HepG2 (cell line): ENCODE data around the gene RPS28. TPM values are rescaled to one million over a fixed set of nuclear protein-coding genes. Genes with fewer than 3 reads are reported as not detected.
A peak's percentile ranks its signal among the peaks of the same experiment; 100 is the strongest.

Experiments
- AGO2 ChIP-seq: fragments of 200-400 bp; formaldehyde crosslinking; optimal IDR thresholded peaks from 2 replicates; pipeline ENCODE3; 2017; ENCODE audit warnings: mild to moderate bottlenecking, low read depth, low read length, moderate library complexity
- GATA4 ChIP-seq: sonication (generic); IDR thresholded peaks from 2 replicates; pipeline ENCODE4 v1.6.1; 2016; ENCODE audit warnings: antibody characterized with exemption, low read depth, borderline replicate concordance
- HDAC1 ChIP-seq: sonication (generic); formaldehyde crosslinking; IDR thresholded peaks from 2 replicates; pipeline ENCODE4 v1.5.1; 2020; ENCODE audit warnings: mild to moderate bottlenecking, missing genetic modification reagents
- HDAC2 ChIP-seq: sonication (generic); formaldehyde crosslinking; IDR thresholded peaks from 2 replicates; pipeline ENCODE4 v1.4.0; 2020; ENCODE audit warnings: missing genetic modification reagents
- HNF4G ChIP-seq, 2 experiments: sonication (generic) in 1 of 2; formaldehyde crosslinking in 1 of 2; IDR thresholded peaks; 2 replicates each; pipeline versions ENCODE4 v1.4.0 to v1.6.1; 2011 to 2020; ENCODE audit warnings: borderline replicate concordance in 2 of 2, low read depth in 2 of 2, mild to moderate bottlenecking in 2 of 2, low read length in 1 of 2, missing genetic modification reagents in 1 of 2, moderate library complexity in 1 of 2
- KDM2A ChIP-seq: sonication (generic); formaldehyde crosslinking; IDR thresholded peaks from 2 replicates; pipeline ENCODE4 v1.4.0; 2020; ENCODE audit warnings: low read depth, missing genetic modification reagents, borderline replicate concordance
- MIER3 ChIP-seq: IDR thresholded peaks from 2 replicates; pipeline ENCODE4 v1.6.1; 2016; ENCODE audit warnings: missing compliant biosample characterization, borderline replicate concordance
- PAWR ChIP-seq: sonication (generic); formaldehyde crosslinking; IDR thresholded peaks from 2 replicates; pipeline ENCODE4 v1.4.0; 2020; ENCODE audit warnings: missing genetic modification reagents, mild to moderate bottlenecking, borderline replicate concordance
- PCBP2 ChIP-seq: fragments of 200-400 bp; formaldehyde crosslinking; optimal IDR thresholded peaks from 2 replicates; pipeline ENCODE3; 2018; ENCODE audit warnings: low read length, low read depth; ENCODE audit not compliant: poor library complexity, severe bottlenecking
- PHF20 ChIP-seq: sonication (generic); formaldehyde crosslinking; IDR thresholded peaks from 2 replicates; pipeline ENCODE4 v1.5.0; 2020; ENCODE audit warnings: mild to moderate bottlenecking, missing genetic modification reagents
- PLSCR1 ChIP-seq: sonication (generic); formaldehyde crosslinking; IDR thresholded peaks from 2 replicates; pipeline ENCODE4 v1.5.0; 2020; ENCODE audit warnings: missing genetic modification reagents, mild to moderate bottlenecking, borderline replicate concordance
- PRDM15 ChIP-seq: sonication (generic); formaldehyde crosslinking; IDR thresholded peaks from 2 replicates; pipeline ENCODE4 v1.4.0; 2020; ENCODE audit warnings: missing genetic modification reagents
- RBAK ChIP-seq: sonication (generic); formaldehyde crosslinking; IDR thresholded peaks from 2 replicates; pipeline ENCODE4 v1.5.1; 2020; ENCODE audit warnings: mild to moderate bottlenecking, missing genetic modification reagents
- RBFOX2 ChIP-seq: fragments of 200-400 bp; formaldehyde crosslinking; IDR thresholded peaks from 2 replicates; pipeline ENCODE4 v1.6.1; 2017; ENCODE audit warnings: low read depth, mild to moderate bottlenecking, low read length
- SAP130 ChIP-seq: IDR thresholded peaks from 2 replicates; pipeline ENCODE4 v1.6.1; 2016; ENCODE audit warnings: low read depth
- SATB2 ChIP-seq: sonication (generic); formaldehyde crosslinking; IDR thresholded peaks from 2 replicates; pipeline ENCODE4 v1.5.0; 2020; ENCODE audit warnings: missing genetic modification reagents
- SNAPC5 ChIP-seq: sonication (generic); formaldehyde crosslinking; IDR thresholded peaks from 2 replicates; pipeline ENCODE4 v1.8.1; 2023; ENCODE audit warnings: mild to moderate bottlenecking, missing genetic modification reagents, borderline replicate concordance
- TRIM24 ChIP-seq: sonication (generic); formaldehyde crosslinking; IDR thresholded peaks from 2 replicates; pipeline ENCODE4 v1.8.0; 2022; ENCODE audit warnings: mild to moderate bottlenecking, missing genetic modification reagents
- ZBTB20 ChIP-seq: sonication (generic); formaldehyde crosslinking; IDR thresholded peaks from 2 replicates; pipeline ENCODE4 v1.8.1; 2023; ENCODE audit warnings: missing genetic modification reagents, low read depth, mild to moderate bottlenecking, borderline replicate concordance
- ZFY ChIP-seq: sonication (generic); formaldehyde crosslinking; IDR thresholded peaks from 2 replicates; pipeline ENCODE4 v1.4.0; 2020; ENCODE audit warnings: missing genetic modification reagents
- ZNF160 ChIP-seq: sonication (generic); formaldehyde crosslinking; IDR thresholded peaks from 2 replicates; pipeline ENCODE4 v1.8.0; 2022; ENCODE audit warnings: mild to moderate bottlenecking, inconsistent platforms, missing genetic modification reagents
- ZNF263 ChIP-seq: sonication (generic); formaldehyde crosslinking; IDR thresholded peaks from 2 replicates; pipeline ENCODE4 v1.4.0; 2020; ENCODE audit warnings: missing genetic modification reagents
- ZNF382 ChIP-seq: sonication (generic); formaldehyde crosslinking; IDR thresholded peaks from 2 replicates; pipeline ENCODE4 v1.5.0; 2020; ENCODE audit warnings: missing genetic modification reagents, mild to moderate bottlenecking, borderline replicate concordance
- ZNF564 ChIP-seq: sonication (generic); formaldehyde crosslinking; IDR thresholded peaks from 2 replicates; pipeline ENCODE4 v1.8.1; 2023; ENCODE audit warnings: mild to moderate bottlenecking, missing genetic modification reagents
- ZNF746 ChIP-seq: sonication (generic); formaldehyde crosslinking; IDR thresholded peaks from 2 replicates; pipeline ENCODE4 v1.8.0; 2022; ENCODE audit warnings: mild to moderate bottlenecking, missing genetic modification reagents
- polyA plus RNA-seq, 8 experiments: library from polyadenylated mRNA; depleted of rRNA in 3 of 8; stranded (reverse) in 7 of 8; unstranded in 1 of 8; fragments of >200 nt; fragmentation: Illumina TruSeq in 4 of 8; extraction: Trizol in 4 of 8; gene quantifications; 2 replicates each; pipeline versions ENCODE4 v1.2.1 to v1.2.3, GENCODE V29; 2011 to 2016; ENCODE audit warnings: low read depth in 4 of 8, missing spikeins in 1 of 8, mixed read lengths in 1 of 8; ENCODE audit not compliant: insufficient read depth in 1 of 8
- total RNA-seq, 5 experiments: library from RNA; depleted of rRNA; stranded (reverse); fragments of >200 nt; fragmentation: Illumina TruSeq; extraction: Trizol; gene quantifications; 2 replicates each; pipeline ENCODE4 v1.2.3, GENCODE V29; 2016; ENCODE audit warnings: low read depth in 1 of 5

RPS28 gene
- total and polyA plus RNA-seq, 2 of the 13 experiments (the other 11 are each of a cell fraction or from before 2014, with no cell fraction given): 281 to 545 TPM

- TF ChIP-seq SAP130 (CRISPR knock-in tag): 0 out of 2 replicates have a peak, but pooled peaks have one; percentile 10
- no peak for TF ChIP-seq SNAPC5 (CRISPR knock-in tag)
- TF ChIP-seq SATB2 (CRISPR knock-in tag): no peak
- TF ChIP-seq ZNF382 (CRISPR knock-in tag): no peak
- peak; percentile 82 for TF ChIP-seq KDM2A
- no peak for TF ChIP-seq PHF20 (CRISPR knock-in tag)
- no peak for TF ChIP-seq RBAK
- peak; percentile 32; the same call in 1 of the 2 replicates for TF ChIP-seq GATA4
- TF ChIP-seq ZNF746 (CRISPR knock-in tag): no peak
- TF ChIP-seq PCBP2: no peak
- TF ChIP-seq ZNF564 (CRISPR knock-in tag): peak; percentile 97
- peak; percentile 40; the same call in 1 of the 2 replicates for TF ChIP-seq ZNF263
- 0 out of 2 replicates have a peak, but pooled peaks have one; percentile 40 for TF ChIP-seq PAWR
- no peak for TF ChIP-seq ZBTB20 (CRISPR knock-in tag)
- peak; percentile 84 for TF ChIP-seq HDAC1 (CRISPR knock-in tag)
- TF ChIP-seq HDAC2 (CRISPR knock-in tag): no peak
- TF ChIP-seq RBFOX2: peak; percentile 82
- TF ChIP-seq TRIM24 (CRISPR knock-in tag): 0 out of 2 replicates have a peak, but pooled peaks have one; percentile 45
- peak; percentile 80 for TF ChIP-seq AGO2
- TF ChIP-seq PRDM15 (CRISPR knock-in tag): peak; percentile 46; the same call in 1 of the 2 replicates
- TF ChIP-seq ZNF160 (CRISPR knock-in tag): 0 out of 2 replicates have a peak, but pooled peaks have one; percentile 26
- TF ChIP-seq PLSCR1: no peak
- TF ChIP-seq ZFY (CRISPR knock-in tag): 0 out of 2 replicates have a peak, but pooled peaks have one; percentile 3
- TF ChIP-seq MIER3 (CRISPR knock-in tag): peak; percentile 56; the same call in 1 of the 2 replicates
- TF ChIP-seq HNF4G (IDR thresholded peaks at IDR 0.05; ENCODE audit: borderline replicate concordance, low read depth, low read length): no peak
- 0 out of 2 replicates have a peak, but pooled peaks have one; percentile 55 for TF ChIP-seq HNF4G (CRISPR knock-in tag; IDR thresholded peaks at IDR 0.05; ENCODE audit: borderline replicate concordance, low read depth)
Measured at GRCh38 chr19:8363803-8364771, 42.8 kb downstream of the RPS28 start, which contains the start of gene ANGPTL4 (continued).
